Smooth muscle cell (in vitro differentiated cells): ENCODE results near the gene COL25A1. TPM values are rescaled to one million over a fixed set of nuclear protein-coding genes. Genes with fewer than 3 reads are reported as not detected.

Source experiments
- DNase-seq: peaks from one replicate; lab custom pipeline; 2025; ENCODE audit not compliant: unreplicated experiment; lab: John Stamatoyannopoulos, UW
- H2AFZ ChIP-seq: fragments of 200-600 bp; sonication (generic); 2 replicates; pipeline ENCODE4 v1.6.0; 2016; ENCODE audit warnings: antibody characterized with exemption, low read depth, mild to moderate bottlenecking
- H3F3A ChIP-seq: fragments of 200-600 bp; sonication (generic); 2 replicates; pipeline ENCODE4 v1.6.0; 2017; ENCODE audit warnings: antibody characterized with exemption, low read depth
- H3K27ac ChIP-seq: fragments of 200-600 bp; sonication (generic); 2 replicates; pipeline ENCODE4 v1.5.1; 2016; ENCODE audit warnings: low read depth, mild to moderate bottlenecking
- H3K27me3 ChIP-seq: fragments of 200-600 bp; sonication (generic); 2 replicates; pipeline ENCODE4 v1.6.1; 2016; ENCODE audit warnings: low read depth, mild to moderate bottlenecking
- H3K36me3 ChIP-seq: fragments of 200-600 bp; sonication (generic); 2 replicates; pipeline ENCODE4 v1.5.1; 2016; ENCODE audit warnings: low read depth
- H3K4me1 ChIP-seq: fragments of 200-600 bp; sonication (generic); 2 replicates; pipeline ENCODE4 v1.5.1; 2016; ENCODE audit warnings: low read depth
- H3K4me2 ChIP-seq: fragments of 200-600 bp; sonication (generic); 2 replicates; pipeline ENCODE4 v1.6.0; 2016; ENCODE audit warnings: mild to moderate bottlenecking
- H3K4me3 ChIP-seq: fragments of 200-600 bp; sonication (generic); 2 replicates; pipeline ENCODE4 v1.5.1; 2016; ENCODE audit warnings: mild to moderate bottlenecking
- H3K79me2 ChIP-seq: fragments of 200-600 bp; sonication (generic); 2 replicates; pipeline ENCODE4 v1.6.0; 2016; ENCODE audit warnings: low read depth, mild to moderate bottlenecking
- H3K9ac ChIP-seq: fragments of 200-600 bp; sonication (generic); 2 replicates; pipeline ENCODE4 v1.6.0; 2016; ENCODE audit warnings: low read depth
- H3K9me3 ChIP-seq: fragments of 200-600 bp; sonication (generic); replicated peaks from 2 replicates; pipeline ENCODE4 v1.5.1; 2016; ENCODE audit warnings: low read depth
- H4K20me1 ChIP-seq: fragments of 200-600 bp; sonication (generic); 2 replicates; pipeline ENCODE4 v1.6.0; 2016; ENCODE audit warnings: low read depth
- CTCF ChIP-seq: fragments of 200-600 bp; sonication (generic); IDR thresholded peaks from 2 replicates; pipeline ENCODE4 v1.5.1; 2017; ENCODE audit warnings: borderline replicate concordance, mild to moderate bottlenecking, antibody characterized with exemption; ENCODE audit not compliant: insufficient read depth, poor library complexity, severe bottlenecking
- WGBS: methylation state at CpG from one replicate; pipeline ENCODE4 v1.1.7; 2016; ENCODE audit warnings: low lambda C conversion rate; 5-methylcytosine and 5-hydroxymethylcytosine counted together
- polyA plus RNA-seq: library from polyadenylated mRNA; unstranded; fragments of >200 nt; fragmentation: Nextera tagmentation; extraction: Ambion mirVana; gene quantifications from 2 replicates; pipeline ENCODE4 v1.2.1, GENCODE V29; 2016
- total RNA-seq: library from RNA; depleted of rRNA; stranded (reverse); fragments of >200 nt; gene quantifications from 2 replicates; pipeline ENCODE4 v1.2.3, GENCODE V29; 2014

The COL25A1 gene
- total and polyA plus RNA-seq, 2 experiments from 2014 or later, result 2.9 to 4.7 TPM

- Histone ChIP-seq H3K27me3 (no peaks in the 10 kb centered on the region), H3K79me2 (no peaks in the 10 kb centered on the region), H3K27ac (peak overlapping the region; percentile 30), H4K20me1 (no peaks in the 10 kb centered on the region), H3F3A (peaks cover 3% of the 10 kb centered on the region), H3K36me3 (no peaks in the 10 kb centered on the region), H2AFZ (no peak overlapping the region), H3K4me1 (peaks cover 19% of the 10 kb centered on the region), H3K9me3 (no peaks in the 10 kb centered on the region), H3K4me3 (no peak overlapping the region), H3K9ac (no peak overlapping the region), H3K4me2 (peak overlapping the region; percentile 36)
- WGBS, result 85% methylated on average over 1 of the region's 1 CpG
- DNase-seq, result no peak
- no peak for TF ChIP-seq CTCF
Measured at GRCh38 chr4:108888769-108889168, 413.7 kb downstream of the COL25A1 start.

DNA sequence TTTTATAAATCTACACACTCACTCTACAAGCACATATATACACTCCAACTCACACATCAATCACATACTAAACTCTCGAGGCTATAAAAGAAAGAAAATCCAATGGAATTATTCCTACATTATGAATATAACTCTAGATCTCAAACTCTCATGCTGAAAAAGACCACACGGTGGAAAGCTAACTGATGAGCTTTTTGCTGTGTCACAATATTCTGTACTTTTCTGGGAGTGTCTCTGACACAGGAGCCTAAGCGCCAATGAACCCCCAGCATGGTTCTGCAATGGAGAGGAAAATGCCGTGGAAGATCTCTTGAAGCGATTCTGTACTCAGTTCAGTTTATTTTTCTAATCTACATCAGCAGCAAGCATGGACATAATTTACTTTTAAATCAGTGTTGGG lies 415.4 kb downstream of the COL25A1 start:
- Histone ChIP-seq H3K27me3 (no peaks in the 10 kb centered on the region), H3K36me3 (no peaks in the 10 kb centered on the region), H3K9me3 (no peaks in the 10 kb centered on the region), H3K4me1 (peaks cover 22% of the 10 kb centered on the region), H4K20me1 (no peaks in the 10 kb centered on the region), H3K79me2 (no peaks in the 10 kb centered on the region), H3K4me3 (no peak overlapping the region), H3K9ac (no peak overlapping the region), H2AFZ (no peak overlapping the region), H3K4me2 (no peak overlapping the region), H3F3A (peaks cover 3% of the 10 kb centered on the region), H3K27ac (no peak overlapping the region)
- no peak for DNase-seq
- WGBS, result 57% methylated on average over 5 of the region's 5 CpGs
- no peak for TF ChIP-seq CTCF

DNA sequence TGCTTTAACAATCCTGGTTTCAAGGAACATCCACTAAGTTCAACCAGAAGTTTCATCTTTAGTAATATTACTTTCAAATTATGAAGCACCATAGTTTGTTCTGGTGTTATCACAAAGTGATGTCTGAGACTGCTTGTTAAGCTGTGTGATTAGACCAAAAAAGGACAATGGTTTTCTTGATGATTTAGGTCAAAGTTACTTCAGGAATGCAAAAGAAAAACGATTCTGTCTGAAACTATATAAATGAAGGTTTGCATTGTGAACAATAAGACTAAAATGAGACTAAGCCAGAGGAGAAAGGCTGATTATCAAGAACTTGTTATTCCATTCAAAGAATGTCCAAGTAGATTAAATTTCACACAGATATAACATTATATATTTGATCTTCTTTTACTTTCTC lies 417.2 kb downstream of the COL25A1 start:
- Histone ChIP-seq H3F3A (peaks cover 4% of the 10 kb centered on the region), H3K4me2 (peak overlapping the region; percentile 45), H3K9ac (no peak overlapping the region), H3K36me3 (no peaks in the 10 kb centered on the region), H3K4me1 (peaks cover 23% of the 10 kb centered on the region), H3K4me3 (no peak overlapping the region), H3K9me3 (no peaks in the 10 kb centered on the region), H4K20me1 (no peaks in the 10 kb centered on the region), H3K27me3 (no peaks in the 10 kb centered on the region), H3K27ac (peak overlapping the region; percentile 55), H2AFZ (peak overlapping the region; percentile 48), H3K79me2 (no peaks in the 10 kb centered on the region)
- no peak for TF ChIP-seq CTCF
- WGBS, result 9% methylated on average over 1 of the region's 1 CpG
- DNase-seq, result no peak

DNA sequence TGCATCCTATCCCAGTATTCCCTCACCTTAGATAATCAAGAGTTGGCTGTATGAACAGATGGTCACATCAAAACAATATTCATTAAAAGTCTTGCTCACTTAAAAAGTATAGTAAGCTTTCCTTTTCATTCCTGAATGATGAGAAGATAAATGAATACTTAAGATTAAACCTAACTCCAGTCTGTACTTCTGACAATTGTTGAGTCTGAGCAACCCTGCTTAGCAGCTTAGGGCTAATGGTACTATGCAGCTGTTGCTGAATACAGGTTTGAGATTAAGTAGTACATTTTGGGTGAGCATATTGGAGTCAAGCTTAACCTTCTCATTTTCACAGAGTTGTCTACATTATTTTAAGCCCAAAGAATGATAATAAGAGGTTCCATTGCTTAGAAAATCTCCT lies 417.9 kb downstream of the COL25A1 start:
- peaks cover 23% of the 10 kb centered on the region for H3K4me1 ChIP-seq
- H3K27me3 ChIP-seq, result no peaks in the 10 kb centered on the region
- H3K4me2 ChIP-seq, result peak overlapping the region; percentile 45
- H3F3A ChIP-seq, result peaks cover 4% of the 10 kb centered on the region
- peak overlapping the region; percentile 48 for H2AFZ ChIP-seq
- no peak for TF ChIP-seq CTCF
- no peaks in the 10 kb centered on the region for H4K20me1 ChIP-seq
- H3K27ac ChIP-seq, result peak overlapping the region; percentile 55
- no peaks in the 10 kb centered on the region for H3K9me3 ChIP-seq
- H3K4me3 ChIP-seq, result no peak overlapping the region
- DNase-seq, result no peak
- H3K79me2 ChIP-seq, result no peaks in the 10 kb centered on the region
- H3K9ac ChIP-seq, result no peak overlapping the region
- H3K36me3 ChIP-seq, result no peaks in the 10 kb centered on the region
